Hypothalamus (tissue), 51 donors: ENCODE results near the gene ERP27.

Experiments used
- DNase-seq, 51 donors: peaks; one replicate each; lab custom pipeline; 2025; lab: John Stamatoyannopoulos, UW

ERP27 gene

GRCh38 chr12:14942196-14942931 is 4.0 kb upstream of the ERP27 start:
- no peak for DNase-seq

DNA sequence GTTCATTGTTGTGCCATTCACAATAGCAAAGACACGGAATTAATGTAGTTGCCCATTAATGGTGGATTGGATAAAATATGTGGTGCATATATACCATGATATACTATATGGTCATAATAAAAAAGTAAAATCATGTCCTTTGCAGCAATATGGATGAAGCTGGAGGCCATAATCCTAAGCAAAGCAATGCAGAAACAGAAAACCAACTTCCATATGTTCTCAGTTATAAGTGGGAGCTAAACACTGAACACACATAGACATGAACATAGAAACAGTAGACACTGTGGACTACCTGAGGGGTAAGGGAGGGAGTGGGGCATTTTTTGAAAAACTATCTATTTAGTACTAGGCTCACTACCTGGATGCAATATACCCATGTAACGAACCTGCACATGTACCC is 3.0 kb upstream of the ERP27 start:
- DNase-seq: no peak

GRCh38 chr12:14937689-14938088 is 648 bp downstream of the ERP27 start:
- DNase-seq: no peak

- DNase-seq: no peak
These were observed 1.3 kb downstream of the ERP27 start for GRCh38 chr12:14937014-14937413.

DNA sequence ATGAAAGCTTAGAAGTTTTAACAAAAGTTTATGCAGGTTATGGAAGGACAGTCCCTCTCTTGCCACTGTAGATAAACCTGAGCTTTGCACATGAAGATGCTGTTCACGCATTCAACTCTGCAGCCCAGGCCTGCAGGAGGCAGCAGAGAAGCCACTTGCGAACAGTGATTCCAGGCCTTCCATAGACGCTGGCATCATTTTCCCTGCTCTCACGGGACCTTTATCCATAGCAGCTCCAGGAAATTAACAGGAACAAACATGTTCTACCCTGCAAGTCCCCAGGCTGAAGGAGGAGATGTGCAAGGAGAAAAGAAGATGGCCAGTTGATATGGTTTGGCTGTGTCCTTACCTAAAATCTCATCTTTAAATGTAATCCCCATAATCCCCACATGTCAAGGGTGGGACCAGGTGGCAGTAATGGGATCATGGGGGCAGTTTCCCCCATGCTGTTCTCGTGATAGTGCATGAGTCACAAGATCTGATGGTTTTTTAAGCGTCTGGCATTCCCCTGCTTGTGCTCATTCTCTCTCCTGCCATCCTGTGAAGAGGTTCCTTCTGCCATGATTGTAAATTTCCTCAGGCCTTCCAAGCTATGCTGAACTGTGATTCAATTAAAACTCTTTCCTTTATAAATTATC is 2.0 kb downstream of the ERP27 start:
- DNase-seq: no peak

GRCh38 chr12:14935031-14935430 is 3.3 kb downstream of the ERP27 start:
- no peak for DNase-seq

DNA sequence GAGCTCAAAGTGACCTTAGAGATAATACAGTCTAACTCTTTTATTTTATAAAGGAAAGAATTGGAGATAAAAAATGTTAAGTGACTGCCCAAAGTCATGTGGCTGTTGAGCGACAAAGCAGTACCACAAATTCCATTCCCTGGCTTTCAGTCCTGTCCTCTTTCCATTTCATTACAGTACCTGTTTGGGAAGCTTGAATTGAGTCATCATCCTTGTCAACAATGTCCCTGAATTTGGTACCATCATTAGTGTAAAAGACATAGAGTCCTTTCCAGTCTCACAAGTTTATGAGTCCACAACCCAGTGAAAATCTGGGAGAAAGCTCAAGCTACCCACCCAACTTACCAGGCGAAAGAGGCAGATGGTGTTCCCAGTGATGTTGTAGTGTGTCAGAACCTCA is 3.8 kb downstream of the ERP27 start:
- no peak for DNase-seq

DNA sequence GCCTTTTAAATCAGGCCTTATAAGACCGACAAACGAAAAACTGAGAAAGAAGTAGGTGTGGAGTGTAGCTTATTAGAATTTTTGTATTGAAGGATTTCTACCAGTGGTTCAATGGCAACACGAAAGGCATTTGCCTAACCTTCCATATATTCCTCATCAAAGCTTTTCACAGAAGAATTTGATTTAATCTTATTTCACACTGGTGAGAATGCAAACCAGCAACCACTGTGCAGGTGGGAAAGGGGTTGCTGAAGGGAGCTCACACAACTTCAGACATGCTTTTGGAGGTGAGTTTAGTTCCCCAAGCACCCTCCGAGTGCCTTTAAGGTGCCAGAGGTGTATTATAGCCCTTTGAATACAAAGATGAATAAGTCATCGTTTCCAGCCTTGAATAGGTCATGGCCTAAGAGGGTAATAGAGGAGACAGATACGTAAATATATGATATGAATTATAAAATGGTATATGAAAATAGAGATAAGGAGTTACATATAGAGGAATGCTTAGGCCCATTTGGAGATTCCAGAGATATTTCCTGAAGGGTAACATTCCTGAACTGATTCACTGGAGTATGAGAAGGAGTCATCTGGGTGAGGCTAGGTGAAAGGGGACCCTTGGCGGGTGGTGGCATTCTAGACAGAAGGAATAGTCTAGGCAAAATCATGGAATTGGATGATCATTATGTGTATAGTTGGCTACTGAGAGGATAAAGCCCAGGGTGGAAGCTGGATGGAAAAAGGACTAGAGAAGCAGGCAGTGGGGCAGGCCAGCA is 6.4 kb downstream of the ERP27 start:
- no peak for DNase-seq

DNA sequence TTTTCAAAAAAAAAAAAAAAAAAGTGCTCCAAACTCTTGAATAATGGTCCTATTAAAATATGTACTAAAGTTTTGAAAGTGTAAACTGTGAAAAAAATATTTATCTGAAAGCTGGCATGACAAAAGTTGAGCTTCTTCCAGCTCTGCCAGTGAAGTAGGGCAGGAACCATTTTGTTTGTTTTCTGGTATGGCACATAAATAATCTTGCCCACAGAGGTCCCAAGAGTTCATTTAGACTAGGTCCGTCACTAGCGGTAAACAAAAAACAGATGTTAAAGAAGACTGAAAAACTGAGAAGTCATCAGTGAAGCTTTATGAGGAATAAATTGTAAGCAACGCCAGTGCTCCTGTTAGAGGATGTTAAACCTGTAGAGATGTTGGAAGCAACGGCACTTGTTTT is 7.0 kb downstream of the ERP27 start:
- DNase-seq: no peak

DNA sequence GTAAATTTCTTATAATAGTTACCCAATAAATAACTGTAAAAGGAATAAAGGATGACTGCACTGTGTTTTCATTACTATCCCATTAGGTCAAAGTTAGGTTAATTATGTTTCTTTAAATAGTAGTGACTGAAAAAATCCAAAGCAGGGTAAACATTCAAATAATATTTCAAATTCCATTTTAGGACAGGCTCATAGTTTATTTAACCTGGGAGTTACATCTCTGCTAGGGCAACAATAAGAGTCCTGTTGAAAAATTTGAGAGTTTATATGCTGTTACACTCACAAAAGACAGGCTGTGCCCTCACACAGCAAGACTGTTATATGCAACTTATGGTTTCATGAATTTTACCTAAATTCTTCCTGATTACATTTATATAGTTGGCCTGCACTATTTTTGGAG is 8.0 kb downstream of the ERP27 start:
- DNase-seq: no peak

DNA sequence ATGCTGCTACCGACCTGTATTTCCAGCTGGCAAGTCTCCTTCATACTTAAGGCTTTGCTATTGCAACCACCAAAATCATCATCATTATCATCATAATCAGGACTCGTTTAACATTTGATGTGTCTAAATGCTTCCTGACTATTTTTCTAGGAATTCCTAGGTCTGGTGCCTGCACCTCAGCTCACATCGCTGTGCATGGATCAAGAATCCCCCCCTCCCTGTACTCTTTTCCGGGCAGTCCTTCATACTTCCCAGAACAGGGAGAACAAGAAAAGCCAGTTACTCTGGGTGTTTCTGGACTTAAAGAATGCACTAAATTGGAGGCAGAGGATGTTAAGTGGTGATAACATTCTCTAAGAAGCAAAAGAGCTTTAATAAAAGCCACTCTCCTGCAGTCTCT is 9.4 kb downstream of the ERP27 start:
- no peak for DNase-seq

GRCh38 chr12:14927267-14927666 is 11.1 kb downstream of the ERP27 start:
- DNase-seq: no peak

- no peak for DNase-seq
These were observed 13.8 kb downstream of the ERP27 start for GRCh38 chr12:14924541-14924940.

GRCh38 chr12:14923944-14924343 is 14.4 kb downstream of the ERP27 start:
- no peak for DNase-seq

DNA sequence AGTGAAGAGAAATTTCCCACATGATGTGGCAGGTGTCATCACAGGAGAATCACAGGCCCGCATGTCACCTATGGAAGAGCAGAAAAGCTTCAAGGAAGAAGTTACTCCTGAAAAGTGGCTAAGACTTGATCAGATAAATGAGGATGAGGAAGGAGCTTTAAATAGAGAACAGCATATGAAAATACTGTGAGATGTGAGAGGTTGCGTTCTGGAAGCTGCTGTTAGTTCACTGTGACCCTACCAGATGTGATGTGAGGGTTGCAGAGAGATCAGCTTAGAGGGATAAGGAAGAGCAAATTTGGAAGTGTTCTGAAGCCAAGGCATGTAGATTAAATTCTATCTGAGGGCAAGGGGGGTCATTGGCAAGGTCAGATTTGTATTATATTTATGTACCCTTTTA is 17.1 kb downstream of the ERP27 start:
- DNase-seq: no peak

GRCh38 chr12:14920475-14921126 is 17.7 kb downstream of the ERP27 start:
- no peak for DNase-seq

DNA sequence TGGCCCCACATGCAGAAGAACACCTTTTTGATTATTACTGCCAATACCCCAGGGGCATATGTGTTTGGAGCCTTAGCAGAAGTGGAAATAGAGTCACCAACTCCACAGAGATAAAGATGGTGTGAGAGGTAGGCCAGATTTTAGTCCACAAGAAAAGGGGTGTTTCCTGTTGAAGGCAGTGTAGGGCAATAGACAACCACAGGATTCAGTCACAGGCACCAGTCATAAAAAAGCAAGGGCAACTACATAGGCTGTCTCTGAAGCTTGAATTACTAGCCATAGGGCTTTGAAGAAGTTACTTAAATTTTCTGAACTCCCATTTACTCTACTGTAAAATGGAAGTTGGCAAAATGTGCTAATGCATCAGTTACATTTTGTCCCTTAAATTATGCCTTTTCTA is 18.9 kb downstream of the ERP27 start:
- no peak for DNase-seq

GRCh38 chr12:14915736-14916135 is 22.6 kb downstream of the ERP27 start:
- no peak for DNase-seq

- no peak for DNase-seq
These were observed 25.0 kb downstream of the ERP27 start for GRCh38 chr12:14913381-14913781.

DNA sequence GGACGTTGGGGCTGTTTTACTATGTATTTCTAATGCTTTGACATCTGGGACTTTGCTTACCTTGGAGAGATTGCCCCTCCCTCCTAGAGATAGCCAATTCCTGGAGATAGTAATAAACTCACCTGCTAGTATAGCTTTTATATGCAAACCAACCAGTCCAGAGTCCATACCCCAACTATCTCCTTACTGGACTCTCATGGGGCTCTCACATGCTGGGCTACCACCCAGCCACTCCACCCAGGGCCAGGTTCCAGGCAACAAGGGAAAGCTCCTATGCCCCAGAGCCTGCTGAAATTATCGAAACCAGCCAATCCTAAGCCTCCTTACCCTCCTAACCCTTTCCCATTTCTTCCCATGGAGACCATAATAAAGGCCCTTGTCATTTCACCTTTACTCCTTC is 27.2 kb downstream of the ERP27 start:
- DNase-seq: no peak
